ENCODE results near the gene OOEP. TPM values are rescaled to one million over a fixed set of nuclear protein-coding genes. Genes with fewer than 3 reads are reported as not detected.

OOEP gene
- total RNA-seq, 3 donors from 2014 or later = 0.41 TPM; not detected in 2

DNA sequence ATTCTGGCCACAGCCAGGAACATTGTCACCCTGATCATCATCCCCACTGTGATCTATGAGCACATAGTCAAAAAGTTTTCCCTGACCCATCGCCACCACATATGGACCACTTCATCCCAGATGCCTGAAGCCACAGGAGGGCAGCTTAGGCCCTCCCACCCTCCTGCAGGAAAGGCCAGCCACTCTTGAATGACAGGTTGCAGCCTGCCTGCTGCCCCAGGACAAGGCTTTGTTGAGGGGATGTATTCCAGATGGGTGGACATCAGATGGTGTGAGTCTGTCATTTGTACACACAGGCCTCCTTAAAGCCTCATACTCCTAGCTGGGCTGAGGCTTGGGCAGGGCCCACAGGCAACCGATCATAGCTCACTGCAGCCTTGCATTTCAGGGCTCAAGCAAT lies 46.4 kb downstream of the OOEP start:
- no peak overlapping the region for H3K4me3 ChIP-seq
- intact Hi-C loops (cut with DNase I, micrococcal nuclease) = no loop called here
- TF ChIP-seq, protein P1, sequence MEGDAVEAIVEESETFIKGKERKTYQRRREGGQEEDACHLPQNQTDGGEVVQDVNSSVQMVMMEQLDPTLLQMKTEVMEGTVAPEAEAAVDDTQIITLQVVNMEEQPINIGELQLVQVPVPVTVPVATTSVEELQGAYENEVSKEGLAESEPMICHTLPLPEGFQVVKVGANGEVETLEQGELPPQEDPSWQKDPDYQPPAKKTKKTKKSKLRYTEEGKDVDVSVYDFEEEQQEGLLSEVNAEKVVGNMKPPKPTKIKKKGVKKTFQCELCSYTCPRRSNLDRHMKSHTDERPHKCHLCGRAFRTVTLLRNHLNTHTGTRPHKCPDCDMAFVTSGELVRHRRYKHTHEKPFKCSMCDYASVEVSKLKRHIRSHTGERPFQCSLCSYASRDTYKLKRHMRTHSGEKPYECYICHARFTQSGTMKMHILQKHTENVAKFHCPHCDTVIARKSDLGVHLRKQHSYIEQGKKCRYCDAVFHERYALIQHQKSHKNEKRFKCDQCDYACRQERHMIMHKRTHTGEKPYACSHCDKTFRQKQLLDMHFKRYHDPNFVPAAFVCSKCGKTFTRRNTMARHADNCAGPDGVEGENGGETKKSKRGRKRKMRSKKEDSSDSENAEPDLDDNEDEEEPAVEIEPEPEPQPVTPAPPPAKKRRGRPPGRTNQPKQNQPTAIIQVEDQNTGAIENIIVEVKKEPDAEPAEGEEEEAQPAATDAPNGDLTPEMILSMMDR (IDR thresholded peaks at IDR 0.05) = no peak
- no peaks in the 10 kb centered on the region for H3K9me3 ChIP-seq
- no peak for ATAC-seq
- no peaks in the 10 kb centered on the region for H3K4me1 ChIP-seq (ENCODE audit: low read depth)
- DNase-seq = no peak
- no peaks in the 10 kb centered on the region for H3K36me3 ChIP-seq (ENCODE audit: low read depth)

Other genes with a start within 250 kb of the OOEP start
- gene KHDC1L, start 144.4 kb downstream of the OOEP start, total RNA-seq = not detected
- gene KHDC1, start 106.7 kb downstream of the OOEP start, total RNA-seq = 1 to 10 TPM in 1 of 3 donors, under 1 TPM in 2; 0.75 to 1.7 (median 0.84) TPM
- gene DPPA5, start 15.6 kb downstream of the OOEP start, total RNA-seq = not detected
- gene KHDC3L, start 7.2 kb downstream of the OOEP start, total RNA-seq = not detected
- gene DDX43, start 24.9 kb upstream of the OOEP start, total RNA-seq = 1 to 10 TPM in 2 of 3 donors, under 1 TPM in 1; 0.39 to 2.3 (median 1.6) TPM
- gene CGAS, start 82.4 kb upstream of the OOEP start, total RNA-seq = 1 to 10 TPM; 2.4 to 5.4 (median 3.1) TPM
- 10 to 100 TPM; 21.5 to 36.4 (median 31.9) TPM for gene MTO1, start 91.8 kb upstream of the OOEP start, total RNA-seq
- 1,000 to 10,000 TPM; 6,833 to 8,492 (median 7,090) TPM for gene EEF1A1, start 151.1 kb upstream of the OOEP start, total RNA-seq